SK-N-SH (cell line): Measurements from ENCODE around the gene CA4.
"Not testable (repeated sequence)": the region's sequence is repeated elsewhere in the genome, so short reads cannot be mapped to it uniquely, and the experiment has no call there.

ENCODE experiments used
- CHD2 ChIP-seq: fragments of 150-350 bp; IDR thresholded peaks from 2 replicates; pipeline ENCODE4 v1.6.1; 2018; ENCODE audit warnings: low read length; ENCODE audit not compliant: partially characterized antibody
- EP300 ChIP-seq, 2 experiments: IDR thresholded peaks; 2 replicates each; pipeline versions ENCODE4 v1.4.0 to v1.6.1; 2012; ENCODE audit warnings: borderline replicate concordance in 1 of 2, low read depth in 1 of 2, low read length in 1 of 2
- POLR2AphosphoS5 ChIP-seq: IDR thresholded peaks from 2 replicates; pipeline ENCODE4 v1.6.1; 2012; ENCODE audit warnings: low read depth, low read length
- SIN3A ChIP-seq: IDR thresholded peaks from 2 replicates; pipeline ENCODE4 v1.6.1; 2012; ENCODE audit warnings: low read depth, mild to moderate bottlenecking, low read length, moderate library complexity, borderline replicate concordance
- TF ChIP-seq, protein P1 (sequence below): fragments of 200-600 bp; sonication (generic); IDR thresholded peaks from 2 replicates; pipeline ENCODE4 v1.6.1; 2017; ENCODE audit warnings: antibody characterized with exemption, mild to moderate bottlenecking, moderate library complexity

- not testable (repeated sequence) for TF ChIP-seq CHD2; EP300 (IDR thresholded peaks at IDR 0.05; ENCODE audit: borderline replicate concordance in 1 of 2, low read depth in 1 of 2, low read length in 1 of 2); POLR2AphosphoS5; SIN3A
- TF ChIP-seq, protein P1, sequence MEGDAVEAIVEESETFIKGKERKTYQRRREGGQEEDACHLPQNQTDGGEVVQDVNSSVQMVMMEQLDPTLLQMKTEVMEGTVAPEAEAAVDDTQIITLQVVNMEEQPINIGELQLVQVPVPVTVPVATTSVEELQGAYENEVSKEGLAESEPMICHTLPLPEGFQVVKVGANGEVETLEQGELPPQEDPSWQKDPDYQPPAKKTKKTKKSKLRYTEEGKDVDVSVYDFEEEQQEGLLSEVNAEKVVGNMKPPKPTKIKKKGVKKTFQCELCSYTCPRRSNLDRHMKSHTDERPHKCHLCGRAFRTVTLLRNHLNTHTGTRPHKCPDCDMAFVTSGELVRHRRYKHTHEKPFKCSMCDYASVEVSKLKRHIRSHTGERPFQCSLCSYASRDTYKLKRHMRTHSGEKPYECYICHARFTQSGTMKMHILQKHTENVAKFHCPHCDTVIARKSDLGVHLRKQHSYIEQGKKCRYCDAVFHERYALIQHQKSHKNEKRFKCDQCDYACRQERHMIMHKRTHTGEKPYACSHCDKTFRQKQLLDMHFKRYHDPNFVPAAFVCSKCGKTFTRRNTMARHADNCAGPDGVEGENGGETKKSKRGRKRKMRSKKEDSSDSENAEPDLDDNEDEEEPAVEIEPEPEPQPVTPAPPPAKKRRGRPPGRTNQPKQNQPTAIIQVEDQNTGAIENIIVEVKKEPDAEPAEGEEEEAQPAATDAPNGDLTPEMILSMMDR: not testable (repeated sequence)
Measured at GRCh38 chr17:60100577-60100976, 49.2 kb upstream of the CA4 start.
